T-cell (primary cell): ENCODE results near the gene FOXO3. TPM values are rescaled to one million over a fixed set of nuclear protein-coding genes. Genes with fewer than 3 reads are reported as not detected.

ENCODE experiments used
- ATAC-seq, 4 experiments: fragments of 200-7000 bp in 3 of 4; fragments of 150-1000 bp in 1 of 4; cut with Tn5 transposase; replicated peaks in 1 of 4; 1 replicate in 3 of 4; 2 replicates in 1 of 4; pipeline ENCODE4 v1.10.0; 2021; ENCODE audit warnings: moderate library complexity in 3 of 4, mild to moderate bottlenecking in 2 of 4, moderate number of reproducible peaks in 1 of 4
- CTCF ChIA-PET, 2 donors: fragments of 300-600 bp; sonication (Branson Sonifier 250); formaldehyde crosslinking; loops; one replicate each; lab custom pipeline; 2022; ENCODE audit warnings: antibody characterized with exemption in 2 of 2; lab: Charles Lee
- POLR2A ChIA-PET, 2 donors: fragments of 300-600 bp; sonication (Branson Sonifier 250); formaldehyde crosslinking; loops; one replicate each; lab custom pipeline; 2022; ENCODE audit warnings: antibody characterized with exemption in 2 of 2; lab: Charles Lee
- DNase-seq, 35 experiments: peaks; one replicate each; pipeline versions ENCODE4 v3.0.0 to v3.0.0-alpha.2; 2013 to 2023
- H3K27ac ChIP-seq: one replicate; pipeline ENCODE4 v1.5.1; 2013; ENCODE audit warnings: low read length
- H3K27me3 ChIP-seq, 2 experiments: replicated peaks in 1 of 2; 1 replicate in 1 of 2; 2 replicates in 1 of 2; pipeline versions ENCODE4 v1.6.1 to v1.7.0; 2013; ENCODE audit warnings: low read length in 1 of 2, mixed read lengths in 1 of 2; ENCODE audit not compliant: control insufficient read depth in 2 of 2, insufficient read depth in 2 of 2; ENCODE audit errors: extremely low read depth in 1 of 2
- H3K36me3 ChIP-seq, 2 donors: 1 replicate in 1 of 2; 2 replicates in 1 of 2; pipeline versions ENCODE4 v1.6.1 to v1.7.0; 2013; ENCODE audit warnings: low read length in 1 of 2; ENCODE audit not compliant: control insufficient read depth in 2 of 2, insufficient read depth in 1 of 2; ENCODE audit errors: extremely low read depth in 1 of 2
- H3K4me1 ChIP-seq, 2 experiments: 1 replicate in 1 of 2; 2 replicates in 1 of 2; pipeline versions ENCODE4 v1.6.1 to v1.7.0; 2013; ENCODE audit warnings: low read length in 2 of 2, mixed read lengths in 1 of 2; ENCODE audit not compliant: insufficient read depth in 2 of 2, control insufficient read depth in 1 of 2; ENCODE audit errors: extremely low read depth in 1 of 2
- H3K4me3 ChIP-seq, 2 donors: 1 replicate in 1 of 2; 2 replicates in 1 of 2; pipeline versions ENCODE4 v1.5.1 to v1.7.0; 2013; ENCODE audit warnings: mild to moderate bottlenecking in 2 of 2, low read length in 1 of 2, moderate library complexity in 1 of 2; ENCODE audit not compliant: control insufficient read depth in 1 of 2; ENCODE audit errors: extremely low read depth in 1 of 2
- H3K9me3 ChIP-seq: 2 replicates; pipeline ENCODE4 v1.7.0; 2013
- H3K27ac Mint-ChIP-seq, 2 donors: one replicate each; pipeline ENCODE4 v1.8.0; 2020 to 2021; ENCODE audit warnings: mild to moderate bottlenecking in 2 of 2, mixed read lengths in 2 of 2
- H3K27me3 Mint-ChIP-seq, 2 donors: one replicate each; pipeline ENCODE4 v1.8.0; 2021 to 2022; ENCODE audit warnings: mixed read lengths in 2 of 2
- H3K36me3 Mint-ChIP-seq: one replicate; pipeline ENCODE4 v1.8.0; 2021; ENCODE audit warnings: mixed read lengths
- H3K4me1 Mint-ChIP-seq, 3 donors: one replicate each; pipeline ENCODE4 v1.8.0; 2020 to 2022; ENCODE audit warnings: mixed read lengths in 3 of 3, mild to moderate bottlenecking in 1 of 3
- H3K4me3 Mint-ChIP-seq, 3 donors: one replicate each; pipeline ENCODE4 v1.8.0; 2020 to 2022; ENCODE audit warnings: mild to moderate bottlenecking in 3 of 3, mixed read lengths in 3 of 3, moderate library complexity in 3 of 3
- H3K9me3 Mint-ChIP-seq, 3 donors: one replicate each; pipeline ENCODE4 v1.8.0; 2020 to 2022; ENCODE audit warnings: mixed read lengths in 3 of 3
- WGBS: methylation state at CpG from one replicate; pipeline ENCODE4 v1.1.5; 2013; ENCODE audit warnings: missing lambda C conversion rate; ENCODE audit not compliant: insufficient coverage; 5-methylcytosine and 5-hydroxymethylcytosine counted together
- total RNA-seq, 35 experiments: library from RNA in 6 of 35; stranded (reverse) in 6 of 35; fragments of 120-200 nt in 1 of 35; gene quantifications; one replicate each; pipeline versions ENCODE4 v1.2.1 to v1.2.4 and lab custom pipeline; 2013 to 2026

FOXO3 gene
- total RNA-seq, 5 donors from 2014 or later (not counting 1 experiment from before 2014, with no cell fraction given): 21.5 to 26.2 (median 22.2) TPM

DNA sequence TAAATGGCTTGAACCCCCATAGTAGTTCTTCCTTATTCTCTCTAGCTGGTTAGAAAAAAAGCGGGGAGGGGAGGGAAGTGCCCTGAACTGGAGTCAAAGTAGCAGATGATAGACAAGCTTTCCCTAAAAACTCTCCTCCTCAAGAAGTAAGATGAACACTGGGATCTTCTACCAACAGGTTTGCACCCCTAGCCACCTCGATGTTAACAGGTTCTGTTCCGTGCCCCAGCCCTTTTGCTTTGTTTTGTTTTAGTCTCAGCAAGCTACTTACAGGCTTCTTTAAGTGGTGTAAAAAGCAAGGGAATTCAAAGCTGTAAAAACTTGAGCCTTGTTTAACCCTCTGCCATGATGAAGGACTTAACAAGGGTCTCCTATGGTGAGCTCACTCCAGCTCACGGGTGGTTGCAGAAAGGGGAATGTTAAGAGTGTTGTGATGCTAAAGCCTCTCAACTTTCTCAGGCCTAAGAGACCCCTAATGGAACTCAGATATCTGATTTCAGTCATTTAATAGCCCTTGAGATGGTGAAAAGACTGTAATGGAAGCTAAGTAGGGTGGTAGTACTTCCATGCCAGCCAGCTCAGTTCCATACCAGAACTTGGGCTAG is 106.0 kb downstream of the FOXO3 start:
- H3K4me1 Mint-ChIP-seq: peaks cover 41 to 57% (median 46%) of the 10 kb centered on the region in 3 donors

DNA sequence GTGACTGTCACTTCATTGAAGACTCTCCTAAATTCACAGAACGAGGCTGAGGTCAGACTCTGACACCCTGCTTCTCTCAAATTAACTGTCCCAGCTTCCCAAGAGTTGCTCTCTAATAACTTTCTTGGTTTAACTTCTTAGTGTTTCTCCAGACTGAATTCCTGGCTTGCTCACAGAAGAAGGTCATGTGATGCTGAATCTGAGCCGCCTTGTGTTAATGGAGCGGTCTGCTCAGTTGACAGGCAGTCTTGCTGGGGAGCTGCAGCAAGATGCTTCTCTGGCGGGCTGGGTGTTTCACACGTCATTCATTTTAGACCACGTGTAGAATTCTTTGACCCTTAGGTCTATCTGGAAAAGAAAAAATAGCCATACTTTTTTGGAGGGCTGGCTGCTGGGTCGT is 107.3 kb downstream of the FOXO3 start:
- CTCF ChIA-PET: no interaction called here
- ATAC-seq (no peak), DNase-seq (no peak)
- POLR2A ChIA-PET: no interaction called here
- Mint-ChIP-seq H3K27ac (no peak overlapping the region), H3K4me3 (no peak overlapping the region), H3K36me3 (peaks cover 41% of the 10 kb centered on the region), H3K27me3 (no peaks in the 10 kb centered on the region), H3K4me1 (peaks cover 46 to 62% (median 49%) of the 10 kb centered on the region in 3 donors), H3K9me3 (no peaks in the 10 kb centered on the region)
- Histone ChIP-seq H3K4me1 (peaks cover 0 to 5% of the 10 kb centered on the region in 2 experiments), H3K4me3 (no peak overlapping the region), H3K27ac (no peak overlapping the region), H3K9me3 (no peaks in the 10 kb centered on the region), H3K27me3 (no peaks in the 10 kb centered on the region), H3K36me3 (peaks cover 0 to 12% of the 10 kb centered on the region in 2 donors)
- WGBS: 98% methylated on average over 6 of the region's 7 CpGs

More for the DNA sequence above, 106.0 kb downstream of the FOXO3 start:
- H3K4me3 ChIP-seq: no peak overlapping the region
- no peaks in the 10 kb centered on the region for H3K9me3 ChIP-seq
- Mint-ChIP-seq H3K36me3 (peaks cover 47% of the 10 kb centered on the region), H3K4me3 (no peak overlapping the region), H3K27ac (no peak overlapping the region), H3K27me3 (no peaks in the 10 kb centered on the region), H3K9me3 (no peaks in the 10 kb centered on the region)
- no peak for ATAC-seq
- ChIA-PET POLR2A (no interaction called here), CTCF (no interaction called here)
- H3K4me1 ChIP-seq: peaks cover 0 to 1% of the 10 kb centered on the region in 2 experiments
- H3K27me3 ChIP-seq: no peaks in the 10 kb centered on the region
- DNase-seq: no peak
- no peak overlapping the region for H3K27ac ChIP-seq
- peaks cover 0 to 12% of the 10 kb centered on the region in 2 donors for H3K36me3 ChIP-seq
- no CpG with 5 or more reads among the region's 4 CpGs for WGBS

GRCh38 chr6:108669673-108670072 is 109.0 kb downstream of the FOXO3 start:
- Mint-ChIP-seq H3K4me1 (peaks cover 60 to 73% (median 66%) of the 10 kb centered on the region in 3 donors), H3K36me3 (peaks cover 30% of the 10 kb centered on the region), H3K27me3 (no peaks in the 10 kb centered on the region), H3K4me3 (no peak overlapping the region), H3K9me3 (no peaks in the 10 kb centered on the region), H3K27ac (no peak overlapping the region)
- Histone ChIP-seq H3K27me3 (no peaks in the 10 kb centered on the region), H3K27ac (no peak overlapping the region), H3K4me1 (peaks cover 0 to 8% of the 10 kb centered on the region in 2 experiments), H3K4me3 (no peak overlapping the region), H3K9me3 (no peaks in the 10 kb centered on the region), H3K36me3 (peaks cover 0 to 9% of the 10 kb centered on the region in 2 donors)
- POLR2A ChIA-PET: no interaction called here
- DNase-seq: no peak
- WGBS: 91% methylated on average over 1 of the region's 1 CpG
- ATAC-seq: no peak
- CTCF ChIA-PET: no interaction called here

DNA sequence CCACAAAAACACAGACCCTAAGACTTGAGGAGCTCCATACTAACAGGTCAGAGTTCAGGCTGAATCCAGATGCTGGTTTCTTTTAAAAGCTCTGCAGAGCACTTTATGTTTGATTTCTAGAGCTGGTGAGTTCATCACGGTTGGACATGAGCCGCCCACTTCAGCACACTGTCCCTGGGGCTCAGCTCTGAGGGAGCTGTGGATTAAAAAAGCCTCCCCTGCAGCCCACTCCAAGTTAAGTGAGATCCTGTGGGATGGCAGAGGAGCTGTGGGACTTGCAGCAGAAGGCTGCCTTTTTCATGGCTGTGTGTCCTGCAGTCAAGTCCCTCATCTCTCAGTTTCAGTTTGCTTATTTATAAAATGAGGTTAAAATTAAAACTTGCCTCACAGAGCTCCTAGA is 110.5 kb downstream of the FOXO3 start:
- H3K4me3 ChIP-seq: no peak overlapping the region
- ATAC-seq: no peak
- DNase-seq: no peak
- H3K9me3 Mint-ChIP-seq: no peaks in the 10 kb centered on the region
- H3K27ac ChIP-seq: no peak overlapping the region
- no peaks in the 10 kb centered on the region for H3K27me3 Mint-ChIP-seq
- peaks cover 24% of the 10 kb centered on the region for H3K36me3 Mint-ChIP-seq
- H3K9me3 ChIP-seq: no peaks in the 10 kb centered on the region
- ChIA-PET POLR2A (no interaction called here), CTCF (interaction anchor here in 1 of 2 donors (0.6 kb wide), 1 partner anchor 22 kb away, joined by 6 read pairs; no protein-coding TSS in a partner anchor)
- H3K27me3 ChIP-seq: no peaks in the 10 kb centered on the region
- no peak overlapping the region for H3K27ac Mint-ChIP-seq
- H3K4me1 Mint-ChIP-seq: peaks cover 61 to 75% (median 71%) of the 10 kb centered on the region in 3 donors
- no CpG with 5 or more reads among the region's 2 CpGs for WGBS
- H3K4me1 ChIP-seq: peaks cover 0 to 8% of the 10 kb centered on the region in 2 experiments
- peaks cover 0 to 4% of the 10 kb centered on the region in 2 donors for H3K36me3 ChIP-seq
- H3K4me3 Mint-ChIP-seq: no peak overlapping the region

DNA sequence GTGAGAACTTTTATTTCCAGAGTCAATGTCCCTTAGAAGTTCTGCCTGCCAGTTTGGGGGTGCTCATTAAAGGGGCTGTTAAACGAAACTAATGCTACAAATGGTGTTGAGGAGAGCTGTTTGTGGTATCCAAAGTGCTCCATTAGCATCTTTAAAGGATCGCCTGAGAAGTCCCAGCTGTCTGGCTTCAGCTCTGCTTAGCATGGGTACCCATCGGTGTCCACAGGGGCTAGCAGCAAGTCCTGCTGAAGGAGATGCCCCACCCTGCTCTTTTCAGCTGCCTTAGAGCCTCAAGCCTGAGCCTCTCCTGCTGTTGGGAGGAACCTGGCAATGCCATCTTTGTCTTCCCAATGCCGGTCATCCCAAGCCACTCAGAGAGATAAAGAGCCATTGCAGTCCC is 111.1 kb downstream of the FOXO3 start:
- ChIA-PET CTCF (no interaction called here), POLR2A (no interaction called here)
- Histone ChIP-seq H3K4me3 (no peak overlapping the region), H3K36me3 (peaks cover 0 to 4% of the 10 kb centered on the region in 2 donors), H3K9me3 (no peaks in the 10 kb centered on the region), H3K27me3 (no peaks in the 10 kb centered on the region), H3K4me1 (peaks cover 0 to 8% of the 10 kb centered on the region in 2 experiments), H3K27ac (no peak overlapping the region)
- DNase-seq: no peak
- Mint-ChIP-seq H3K4me1 (peaks cover 61 to 71% (median 67%) of the 10 kb centered on the region in 3 donors), H3K27ac (no peak overlapping the region), H3K9me3 (no peaks in the 10 kb centered on the region), H3K4me3 (no peak overlapping the region), H3K27me3 (no peaks in the 10 kb centered on the region), H3K36me3 (peaks cover 21% of the 10 kb centered on the region)
- no peak for ATAC-seq
- 100% methylated on average over 3 of the region's 4 CpGs for WGBS

DNA sequence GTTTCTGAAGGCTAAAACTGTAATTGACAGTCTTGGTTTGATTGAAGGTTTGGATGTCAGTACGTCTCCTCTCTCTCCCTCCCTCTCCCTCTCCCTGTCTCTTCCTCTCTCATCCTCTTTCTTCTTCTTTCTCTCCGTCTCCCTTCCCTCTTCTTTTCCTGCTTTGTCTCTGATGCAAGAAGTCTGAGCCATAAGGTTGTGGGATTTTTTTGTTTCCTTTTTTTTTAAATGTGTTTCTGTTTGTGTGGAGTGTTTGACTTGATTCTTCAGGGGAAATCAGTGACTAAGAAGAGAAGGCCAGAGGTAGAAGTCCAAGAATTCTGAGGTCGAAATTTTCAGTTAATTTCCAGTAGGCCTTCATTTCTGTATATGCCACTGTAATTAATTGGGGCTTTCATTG is 111.9 kb downstream of the FOXO3 start:
- no peak overlapping the region for H3K27ac ChIP-seq
- H3K9me3 Mint-ChIP-seq: no peaks in the 10 kb centered on the region
- WGBS: no CpG with 5 or more reads among the region's 3 CpGs
- DNase-seq: no peak
- peaks cover 0 to 8% of the 10 kb centered on the region in 2 experiments for H3K4me1 ChIP-seq
- POLR2A ChIA-PET: no interaction called here
- peaks cover 17% of the 10 kb centered on the region for H3K36me3 Mint-ChIP-seq
- no peak overlapping the region for H3K4me3 Mint-ChIP-seq
- no peak for ATAC-seq
- no peak overlapping the region for H3K4me3 ChIP-seq
- peaks cover 54 to 67% (median 62%) of the 10 kb centered on the region in 3 donors for H3K4me1 Mint-ChIP-seq
- no peaks in the 10 kb centered on the region for H3K27me3 ChIP-seq
- H3K27ac Mint-ChIP-seq: no peak overlapping the region
- peaks cover 0 to 4% of the 10 kb centered on the region in 2 donors for H3K36me3 ChIP-seq
- no peaks in the 10 kb centered on the region for H3K9me3 ChIP-seq
- no peaks in the 10 kb centered on the region for H3K27me3 Mint-ChIP-seq
- CTCF ChIA-PET: no interaction called here
